H1 (cell line): Measurements from ENCODE around the gene LRP8. TPM values are rescaled to one million over a fixed set of nuclear protein-coding genes. Genes with fewer than 3 reads are reported as not detected.

ENCODE experiments used
- CTCF ChIA-PET: fragments of 300-600 bp; sonication (Branson Sonifier 250); formaldehyde crosslinking; loops from one replicate; lab custom pipeline; 2021; ENCODE audit not compliant: partially characterized antibody; lab: Charles Lee
- POLR2A ChIA-PET: fragments of 300-600 bp; sonication (Branson Sonifier 250); formaldehyde crosslinking; loops from one replicate; lab custom pipeline; 2021; ENCODE audit warnings: inconsistent platforms; ENCODE audit not compliant: partially characterized antibody; lab: Charles Lee
- DNase-seq, 2 experiments: peaks; one replicate each; pipeline versions ENCODE4 v3.0.0 to v3.0.0-alpha.2; 2010 to 2022; ENCODE audit warnings: low spot score in 2 of 2, low read depth in 1 of 2, mixed read lengths in 1 of 2
- FAIRE-seq: peaks from 2 replicates; lab custom pipeline; 2011; peaks lifted over from hg19 to GRCh38; lab: Jason Lieb, UNC
- H2AFZ ChIP-seq: 2 replicates; pipeline ENCODE4 v1.8.1; 2012; ENCODE audit warnings: low read length, inconsistent platforms
- H2AK5ac ChIP-seq: 2 replicates; pipeline ENCODE4 v1.6.1; 2013; ENCODE audit warnings: low read depth, low read length
- H2BK120ac ChIP-seq: replicated peaks from 2 replicates; pipeline ENCODE3; 2013; ENCODE audit warnings: low read depth, low read length, inconsistent platforms
- H2BK12ac ChIP-seq: 2 replicates; pipeline ENCODE4 v1.6.1; 2013; ENCODE audit warnings: low read depth, low read length
- H2BK15ac ChIP-seq: 2 replicates; pipeline ENCODE4 v1.6.1; 2013; ENCODE audit warnings: low read length
- H2BK20ac ChIP-seq: 2 replicates; pipeline ENCODE4 v1.6.1; 2013; ENCODE audit warnings: low read length
- H2BK5ac ChIP-seq: 2 replicates; pipeline ENCODE4 v1.6.1; 2013; ENCODE audit warnings: low read depth, low read length
- H3K14ac ChIP-seq: 2 replicates; pipeline ENCODE4 v1.6.1; 2013; ENCODE audit warnings: inconsistent platforms; ENCODE audit not compliant: insufficient read length
- H3K18ac ChIP-seq: 2 replicates; pipeline ENCODE4 v1.6.1; 2013; ENCODE audit warnings: low read length; ENCODE audit errors: extremely low read depth
- H3K23ac ChIP-seq: 2 replicates; pipeline ENCODE4 v1.6.1; 2013; ENCODE audit warnings: inconsistent platforms; ENCODE audit not compliant: insufficient read length
- H3K23me2 ChIP-seq: 2 replicates; pipeline ENCODE4 v1.6.1; 2013; ENCODE audit warnings: low read depth, low read length
- H3K27ac ChIP-seq: 2 replicates; pipeline ENCODE4 v1.6.1; 2011; ENCODE audit warnings: low read depth, low read length, inconsistent platforms
- H3K27me3 ChIP-seq, 4 experiments: replicated peaks in 1 of 4; 1 replicate in 1 of 4; 2 replicates in 3 of 4; pipeline versions ENCODE4 v1.6.1 to v1.8.1; 2011 to 2013; ENCODE audit warnings: low read length in 3 of 4, mild to moderate bottlenecking in 3 of 4, inconsistent platforms in 2 of 4, mixed read lengths in 2 of 4, moderate library complexity in 1 of 4; ENCODE audit not compliant: control insufficient read depth in 3 of 4, insufficient read depth in 3 of 4; ENCODE audit errors: extremely low read depth in 1 of 4
- H3K36me3 ChIP-seq, 4 experiments: 2 replicates each; pipeline versions ENCODE4 v1.6.1 to v1.8.1; 2011 to 2013; ENCODE audit warnings: mild to moderate bottlenecking in 4 of 4, low read length in 3 of 4, moderate library complexity in 2 of 4, control low read depth in 1 of 4, inconsistent platforms in 1 of 4; ENCODE audit not compliant: insufficient read depth in 4 of 4, control insufficient read depth in 2 of 4
- H3K4ac ChIP-seq: replicated peaks from 2 replicates; pipeline ENCODE3; 2013; ENCODE audit warnings: low read length, low read depth, mixed read lengths, inconsistent platforms; ENCODE audit not compliant: insufficient read length
- H3K4me1 ChIP-seq, 4 experiments: replicated peaks in 1 of 4; 1 replicate in 1 of 4; 2 replicates in 3 of 4; pipeline versions ENCODE4 v1.6.1 to v1.8.1; 2011 to 2013; ENCODE audit warnings: low read length in 3 of 4, inconsistent platforms in 2 of 4, mixed read lengths in 1 of 4; ENCODE audit not compliant: insufficient read depth in 4 of 4, control insufficient read depth in 3 of 4
- H3K4me2 ChIP-seq, 2 experiments: 2 replicates each; pipeline versions ENCODE4 v1.6.1 to v1.8.1; 2011 to 2013; ENCODE audit warnings: low read depth in 2 of 2, low read length in 2 of 2, control low read depth in 1 of 2, inconsistent platforms in 1 of 2, mild to moderate bottlenecking in 1 of 2; ENCODE audit not compliant: insufficient read depth in 1 of 2
- H3K4me3 ChIP-seq, 4 experiments: fragments of 200-600, 300-600 bp in 1 of 4; sonication (generic), shearing (Covaris generic), sonication (Bioruptor Twin) in 1 of 4; 2 replicates each; pipeline versions ENCODE4 v1.5.1 to v1.8.1; 2011 to 2016; ENCODE audit warnings: low read length in 4 of 4, low read depth in 3 of 4, control low read depth in 2 of 4, inconsistent platforms in 2 of 4, mild to moderate bottlenecking in 2 of 4, mixed read lengths in 1 of 4, moderate library complexity in 1 of 4; ENCODE audit not compliant: insufficient read depth in 2 of 4; ENCODE audit errors: extremely low read depth in 1 of 4
- H3K56ac ChIP-seq: replicated peaks from 2 replicates; pipeline ENCODE3; 2013; ENCODE audit warnings: low read depth, mild to moderate bottlenecking, mixed read lengths, low read length, inconsistent platforms; ENCODE audit not compliant: insufficient read length
- H3K79me1 ChIP-seq: 2 replicates; pipeline ENCODE4 v1.6.1; 2013; ENCODE audit warnings: low read depth, low read length, control low read depth
- H3K79me2 ChIP-seq, 2 experiments: 2 replicates each; pipeline versions ENCODE4 v1.6.1 to v1.8.1; 2012 to 2013; ENCODE audit warnings: low read length in 2 of 2, mild to moderate bottlenecking in 2 of 2, inconsistent platforms in 1 of 2; ENCODE audit not compliant: insufficient read depth in 2 of 2, control insufficient read depth in 1 of 2
- H3K9ac ChIP-seq, 4 experiments: replicated peaks in 1 of 4; 1 replicate in 1 of 4; 2 replicates in 3 of 4; pipeline versions ENCODE4 v1.6.1 to v1.8.1; 2011 to 2013; ENCODE audit warnings: low read depth in 3 of 4, low read length in 3 of 4, control low read depth in 2 of 4, mild to moderate bottlenecking in 2 of 4, moderate library complexity in 2 of 4, inconsistent platforms in 1 of 4; ENCODE audit errors: extremely low read depth in 1 of 4
- H3K9me3 ChIP-seq, 2 experiments: 2 replicates each; pipeline versions ENCODE4 v1.6.1 to v1.8.1; 2012 to 2013; ENCODE audit warnings: mild to moderate bottlenecking in 2 of 2, moderate library complexity in 2 of 2, control low read depth in 1 of 2, inconsistent platforms in 1 of 2, low read depth in 1 of 2, low read length in 1 of 2, mixed read lengths in 1 of 2; ENCODE audit not compliant: insufficient read depth in 2 of 2
- H4K20me1 ChIP-seq, 2 experiments: replicated peaks in 1 of 2; 2 replicates each; pipeline versions ENCODE3 to v1.8.1; 2011 to 2013; ENCODE audit warnings: inconsistent platforms in 2 of 2, low read length in 2 of 2, mild to moderate bottlenecking in 1 of 2; ENCODE audit not compliant: insufficient read depth in 2 of 2, control insufficient read depth in 1 of 2
- H4K5ac ChIP-seq: 2 replicates; pipeline ENCODE4 v1.6.1; 2013; ENCODE audit warnings: low read length, low read depth, mixed read lengths, inconsistent platforms; ENCODE audit not compliant: insufficient read length
- H4K8ac ChIP-seq: 2 replicates; pipeline ENCODE4 v1.8.0; 2013; ENCODE audit warnings: mild to moderate bottlenecking, moderate library complexity, low read length, inconsistent platforms; ENCODE audit not compliant: insufficient read depth; ENCODE audit errors: extremely low read depth
- H4K91ac ChIP-seq: replicated peaks from 2 replicates; pipeline ENCODE3; 2013; ENCODE audit warnings: low read length, mixed read lengths, inconsistent platforms; ENCODE audit not compliant: insufficient read length
- CREB1 ChIP-seq: IDR thresholded peaks from 2 replicates; pipeline ENCODE4 v1.6.1; 2012; ENCODE audit warnings: inconsistent platforms
- CTCF ChIP-seq, 3 experiments: IDR thresholded peaks; 1 replicate in 2 of 3; 2 replicates in 1 of 3; pipeline versions ENCODE4 v1.5.1 to v1.6.1; 2011; ENCODE audit warnings: low read length in 3 of 3, mild to moderate bottlenecking in 3 of 3, inconsistent platforms in 2 of 3, low read depth in 1 of 3, moderate library complexity in 1 of 3; ENCODE audit not compliant: insufficient read depth in 1 of 3; ENCODE audit errors: control extremely low read depth in 1 of 3
- HDAC2 ChIP-seq, 2 experiments: fragments of 300-600 bp in 1 of 2; sonication (generic) in 1 of 2; IDR thresholded peaks; 2 replicates each; pipeline ENCODE4 v1.6.1; 2011 to 2012; ENCODE audit warnings: low read depth in 2 of 2, low read length in 2 of 2, mild to moderate bottlenecking in 2 of 2, moderate library complexity in 2 of 2, borderline replicate concordance in 1 of 2, inconsistent platforms in 1 of 2
- HDAC6 ChIP-seq: IDR thresholded peaks from one replicate; pipeline ENCODE4 v1.7.1; 2012; ENCODE audit warnings: low read depth, mild to moderate bottlenecking, inconsistent platforms, low read length, moderate library complexity
- NRF1 ChIP-seq: IDR thresholded peaks from 2 replicates; pipeline ENCODE4 v1.6.1; 2011; ENCODE audit warnings: mild to moderate bottlenecking, low read depth, low read length, improper control_type of control experiment
- RAD21 ChIP-seq, 2 experiments: IDR thresholded peaks in 1 of 2; conservative IDR thresholded peaks in 1 of 2; 2 replicates each; pipeline ENCODE4 v1.6.1; 2011; ENCODE audit warnings: low read depth in 2 of 2, low read length in 2 of 2, improper control_type of control experiment in 1 of 2, inconsistent platforms in 1 of 2, mild to moderate bottlenecking in 1 of 2, moderate library complexity in 1 of 2
- SIX5 ChIP-seq: IDR thresholded peaks from 2 replicates; pipeline ENCODE4 v1.6.1; 2011; ENCODE audit warnings: mild to moderate bottlenecking, low read depth, low read length
- SP2 ChIP-seq: IDR thresholded peaks from 2 replicates; pipeline ENCODE4 v1.6.1; 2012; ENCODE audit warnings: mild to moderate bottlenecking, low read length, inconsistent platforms
- SUZ12 ChIP-seq: fragments of 200-600 bp; sonication (generic); IDR thresholded peaks from 2 replicates; pipeline ENCODE4 v1.6.1; 2012; ENCODE audit warnings: mild to moderate bottlenecking, inconsistent platforms, low read length, moderate library complexity, mixed read lengths
- USF2 ChIP-seq: IDR thresholded peaks from 2 replicates; pipeline ENCODE4 v1.6.1; 2011; ENCODE audit warnings: low read length, improper control_type of control experiment
- WGBS, 2 experiments: shearing (Covaris generic) in 1 of 2; methylation state at CpG; one replicate each; pipeline versions ENCODE4 v1.1.6 to v1.1.7; 2013 to 2015; ENCODE audit warnings: low lambda C conversion rate in 2 of 2, mixed read lengths in 2 of 2, inconsistent platforms in 1 of 2, low coverage in 1 of 2, missing lambda C conversion rate in 1 of 2; ENCODE audit not compliant: insufficient replicate concordance in 2 of 2, insufficient coverage in 1 of 2, insufficient read length in 1 of 2; ENCODE audit errors: extremely low coverage in 1 of 2, missing lambda C conversion rate in 1 of 2; 5-methylcytosine and 5-hydroxymethylcytosine counted together
- polyA plus RNA-seq, 7 experiments: library from polyadenylated mRNA; depleted of rRNA in 3 of 7; stranded (reverse) in 5 of 7; unstranded in 2 of 7; fragments of >200 nt in 5 of 7; fragments of 200-250 nt in 2 of 7; gene quantifications; 1 replicate in 5 of 7; 2 replicates in 1 of 7; 4 replicates in 1 of 7; pipeline versions ENCODE4 v1.2.1 to v1.2.3, GENCODE V29; 2011 to 2013; ENCODE audit warnings: missing spikeins in 2 of 7, mixed read lengths in 2 of 7
- total RNA-seq: library from RNA; stranded (reverse); fragmentation: NEBNext Ultra II Directional; extraction: Animal tissue kit (Norgen Biotek cat#: 25700); gene quantifications from 2 replicates; pipeline ENCODE4 v1.2.1, GENCODE V29; 2021

LRP8 gene
- total and polyA plus RNA-seq, 2 of the 8 experiments (the other 6 are each of a cell fraction or from before 2014, with no cell fraction given): 63.2 to 66.4 TPM

GRCh38 chr1:53241828-53242227, 86.0 kb downstream of the LRP8 start:
- ChIA-PET POLR2A (interaction anchor here (10.8 kb wide), 1 partner anchor 20 kb away, joined by 62 read pairs; the partner anchor contains the start of gene CZIB), CTCF (interaction anchor here (0.7 kb wide), 1 partner anchor 36 kb away, joined by 3 read pairs; no protein-coding TSS in a partner anchor)
- Histone ChIP-seq H2BK20ac (no peak overlapping the region), H2BK5ac (no peak overlapping the region), H4K8ac (no peak overlapping the region), H3K9ac (no peak overlapping the region), H4K5ac (no peak overlapping the region), H2BK120ac (no peak overlapping the region), H3K79me2 (peaks cover 6 to 11% of the 10 kb centered on the region in 2 experiments), H4K91ac (no peak overlapping the region), H3K4ac (no peak overlapping the region), H3K4me3 (no peak overlapping the region), H3K27ac (no peak overlapping the region), H4K20me1 (peaks cover 0 to 2% of the 10 kb centered on the region in 2 experiments), H2BK12ac (no peak overlapping the region), H2AFZ (no peak overlapping the region), H3K23me2 (peaks cover 8% of the 10 kb centered on the region), H3K23ac (no peak overlapping the region), H2AK5ac (no peak overlapping the region), H3K36me3 (peaks cover 7 to 27% (median 19%) of the 10 kb centered on the region in 4 experiments; a peak in 7 of 8 replicates), H3K4me1 (no peaks in the 10 kb centered on the region; a peak in 1 of 7 replicates), H3K4me2 (no peak overlapping the region), H3K18ac (no peak overlapping the region), H3K56ac (no peak overlapping the region), H3K14ac (no peak overlapping the region), H3K9me3 (no peaks in the 10 kb centered on the region), H2BK15ac (no peak overlapping the region), H3K79me1 (no peaks in the 10 kb centered on the region), H3K27me3 (no peaks in the 10 kb centered on the region; a peak in 1 of 7 replicates)
- FAIRE-seq (no peak), DNase-seq (no peak)
- WGBS, 2 experiments: 90% methylated on average over 2 of the region's 2 CpGs; no CpG with 5 or more reads in 1 of the 2 experiments
- TF ChIP-seq SP2 (no peak), CREB1 (no peak), HDAC2 (IDR thresholded peaks at IDR 0.05; ENCODE audit: borderline replicate concordance in 1 of 2, low read depth in 2 of 2, low read length in 2 of 2) (no peak), CTCF (IDR thresholded peaks at IDR 0.05; ENCODE audit: control extremely low read depth in 1 of 3, insufficient read depth in 1 of 3, low read depth in 1 of 3, low read length in 3 of 3) (no peak), RAD21 (IDR thresholded peaks at IDR 0.05 in 1 of 2, conservative IDR thresholded peaks at IDR 0.05 in 1 of 2; ENCODE audit: low read depth in 2 of 2, low read length in 2 of 2) (no peak), USF2 (no peak), NRF1 (no peak), SUZ12 (no peak), SIX5 (no peak), HDAC6 (no peak)
